Measurements from ENCODE around the gene MGME1. TPM values are rescaled to one million over a fixed set of nuclear protein-coding genes. Genes with fewer than 3 reads are reported as not detected.

MGME1 gene, protein sequence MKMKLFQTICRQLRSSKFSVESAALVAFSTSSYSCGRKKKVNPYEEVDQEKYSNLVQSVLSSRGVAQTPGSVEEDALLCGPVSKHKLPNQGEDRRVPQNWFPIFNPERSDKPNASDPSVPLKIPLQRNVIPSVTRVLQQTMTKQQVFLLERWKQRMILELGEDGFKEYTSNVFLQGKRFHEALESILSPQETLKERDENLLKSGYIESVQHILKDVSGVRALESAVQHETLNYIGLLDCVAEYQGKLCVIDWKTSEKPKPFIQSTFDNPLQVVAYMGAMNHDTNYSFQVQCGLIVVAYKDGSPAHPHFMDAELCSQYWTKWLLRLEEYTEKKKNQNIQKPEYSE
- 17.4 and 19.3 TPM in 2 replicates for total RNA-seq (2014; rRNA removed; shearing (Covaris generic))

DNA sequence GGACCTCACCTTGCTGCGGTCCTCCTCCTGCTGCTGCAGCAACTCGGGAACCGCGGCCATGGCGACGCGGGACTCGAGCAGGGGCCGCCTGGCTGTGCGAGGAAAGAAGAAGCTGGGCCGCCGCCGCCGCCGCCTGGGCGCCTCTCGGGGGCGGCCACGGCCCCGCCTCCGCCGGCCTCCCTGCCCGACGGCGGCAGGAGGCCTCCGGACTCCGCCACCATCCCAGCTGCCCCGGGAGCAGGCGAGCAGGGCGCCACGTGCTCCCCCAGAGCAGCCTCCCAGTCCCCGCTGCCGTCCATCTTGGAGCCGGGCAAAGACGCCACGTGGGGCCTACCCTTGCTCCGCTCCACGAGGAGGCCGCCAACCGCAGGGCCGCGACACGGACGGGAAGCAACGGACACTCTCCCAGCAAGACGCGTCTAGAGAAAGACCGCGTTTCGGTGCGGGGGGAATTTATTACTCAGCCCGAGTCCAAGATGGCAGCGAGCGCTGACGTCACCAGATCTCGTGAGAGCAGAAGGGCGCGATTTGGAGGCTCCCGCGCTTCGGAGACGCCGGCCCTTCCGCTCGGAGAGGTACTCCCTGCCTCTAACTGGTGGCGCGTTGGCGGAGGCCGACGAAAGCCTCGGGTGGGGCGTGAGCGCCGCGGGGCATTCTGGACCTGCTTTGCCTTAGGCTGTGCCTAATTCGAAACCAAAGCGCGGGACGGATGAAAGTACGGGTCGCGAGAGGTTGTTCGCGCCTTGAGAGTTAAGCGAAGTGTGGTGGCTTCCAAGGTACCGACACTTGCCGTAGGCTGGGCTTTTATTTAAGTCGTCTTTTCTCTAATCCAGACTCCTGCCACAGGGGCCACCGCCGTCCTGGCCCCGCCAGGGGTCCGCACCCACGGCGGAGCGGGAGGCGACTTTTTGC, at the start of gene MGME1, which contains the start of gene SNX5:
MGME1 (plus strand) TSS at position 653 of the 912 bp plus-strand sequence. CDS start 842 bp downstream, outside the sequence.
SNX5 (minus strand) TSS at position 429 of the 912 bp plus-strand sequence; CDS start at position 60, 369 bp downstream.
- peak; percentile 99 for DNase-seq (ENCODE audit: low spot score)

DNA sequence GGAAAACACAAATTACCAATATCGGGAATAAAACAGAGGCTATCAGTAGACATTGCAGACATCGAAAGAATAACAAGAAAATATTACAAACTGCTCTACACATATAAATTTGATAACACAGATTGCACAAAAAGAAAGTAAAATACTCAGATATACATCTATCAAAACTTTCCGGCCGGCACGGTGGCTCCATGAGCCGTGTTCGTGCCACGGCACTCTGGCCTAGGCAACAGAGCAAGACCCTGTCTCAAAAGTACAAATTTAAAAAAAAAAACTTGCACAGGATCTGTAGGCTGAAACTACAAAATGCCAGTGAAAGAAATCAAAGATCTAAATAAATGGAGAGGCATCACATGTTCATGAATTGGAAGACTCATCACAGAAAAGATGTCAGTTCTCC, 49.7 kb upstream of the MGME1 start:
- DNase-seq (ENCODE audit: low spot score), result no peak

DNA sequence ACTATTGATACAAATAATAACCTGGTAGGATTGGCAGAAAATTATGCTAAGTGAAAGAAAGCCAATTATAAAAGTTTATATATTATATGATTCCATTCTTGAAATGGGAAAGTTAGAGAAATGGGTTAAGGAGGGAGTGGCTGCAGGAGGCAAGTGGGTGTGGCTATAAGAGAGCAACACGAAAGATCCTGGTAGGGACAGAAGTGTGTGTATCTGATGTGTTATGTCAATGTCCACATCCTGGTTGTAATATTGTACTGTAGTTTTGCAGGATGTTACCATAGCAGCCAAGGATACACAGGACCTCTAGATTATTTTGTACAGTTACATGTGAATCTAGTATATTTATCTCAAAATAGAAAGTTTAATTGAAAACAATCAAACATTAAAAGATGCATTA, 47.0 kb upstream of the MGME1 start:
- DNase-seq (ENCODE audit: low spot score), result no peak

DNA sequence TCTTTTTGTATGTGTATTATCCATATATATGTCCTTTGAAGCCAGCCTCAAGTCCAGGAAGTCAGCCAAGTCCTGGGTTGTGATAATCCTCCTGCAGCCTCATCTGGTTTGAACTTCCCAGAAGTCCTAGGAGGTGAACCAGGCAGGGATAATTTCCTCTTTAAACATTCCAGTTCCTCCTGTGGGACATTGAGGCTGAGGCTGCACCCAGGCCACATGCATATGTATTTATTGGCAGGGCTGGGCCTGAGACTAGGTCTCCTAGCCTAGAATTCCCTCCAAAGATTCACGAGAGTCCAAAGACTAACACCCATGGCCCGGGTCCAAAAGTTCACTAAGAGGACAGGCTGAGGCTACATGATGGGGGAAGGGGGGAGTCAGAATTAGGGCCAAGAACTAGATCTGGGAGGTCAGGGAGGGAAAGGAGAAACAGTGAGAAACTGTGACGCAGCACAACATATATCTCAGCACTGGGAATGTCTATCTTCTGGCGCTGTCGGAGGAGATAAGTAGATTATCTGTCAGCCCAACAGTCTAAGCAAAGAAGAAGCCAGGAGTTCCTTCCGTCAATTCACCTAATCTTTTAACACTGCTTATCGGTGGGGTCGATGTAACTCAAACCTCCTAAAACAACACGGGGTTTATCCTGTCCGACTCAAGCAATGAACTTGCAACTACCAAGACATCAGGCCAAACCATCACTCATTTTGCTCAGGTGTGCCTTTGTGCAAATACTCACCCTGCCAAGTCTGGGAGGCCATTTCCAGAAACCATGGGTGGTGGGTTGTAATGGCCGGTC, 43.5 kb upstream of the MGME1 start:
- DNase-seq (ENCODE audit: low spot score), result no peak

DNA sequence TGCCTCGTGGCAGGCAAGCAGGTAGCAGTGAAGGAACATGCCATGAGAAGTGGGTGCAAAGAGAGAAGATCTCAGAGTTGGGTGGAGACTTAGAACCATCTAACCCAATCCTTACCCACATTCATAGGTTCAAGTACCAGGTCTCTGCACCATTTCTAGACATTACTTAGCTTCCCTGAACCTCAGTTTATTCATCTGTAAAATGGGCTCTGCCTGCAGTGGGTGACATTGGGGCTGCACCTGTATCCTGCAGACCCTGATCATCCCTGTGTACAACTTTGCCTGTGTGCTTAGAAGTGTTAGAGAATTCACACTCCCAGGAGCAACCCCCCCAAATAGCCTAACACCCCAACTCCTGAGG, 42.9 kb upstream of the MGME1 start:
- DNase-seq (ENCODE audit: low spot score), result no peak

DNA sequence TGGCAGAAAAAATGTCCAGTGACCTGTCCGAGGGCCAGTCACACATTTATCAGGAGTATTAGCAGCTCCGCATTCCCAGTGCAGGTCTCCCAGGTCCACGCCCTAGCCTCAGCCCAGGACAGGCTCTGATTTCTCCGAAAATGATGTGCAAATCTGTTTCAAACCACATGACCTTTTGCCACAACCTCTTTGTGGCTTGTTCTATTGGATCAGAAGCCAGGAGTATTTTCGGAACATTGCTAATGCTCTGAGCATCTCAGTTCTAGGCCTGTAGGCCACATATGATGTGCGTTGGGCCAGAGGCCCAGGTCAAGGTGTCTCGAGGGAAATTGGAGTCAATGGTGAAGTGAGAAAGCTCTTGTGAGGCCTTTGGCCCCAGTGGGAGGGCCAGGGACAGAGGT, 40.6 kb upstream of the MGME1 start:
- DNase-seq (ENCODE audit: low spot score), result no peak

DNA sequence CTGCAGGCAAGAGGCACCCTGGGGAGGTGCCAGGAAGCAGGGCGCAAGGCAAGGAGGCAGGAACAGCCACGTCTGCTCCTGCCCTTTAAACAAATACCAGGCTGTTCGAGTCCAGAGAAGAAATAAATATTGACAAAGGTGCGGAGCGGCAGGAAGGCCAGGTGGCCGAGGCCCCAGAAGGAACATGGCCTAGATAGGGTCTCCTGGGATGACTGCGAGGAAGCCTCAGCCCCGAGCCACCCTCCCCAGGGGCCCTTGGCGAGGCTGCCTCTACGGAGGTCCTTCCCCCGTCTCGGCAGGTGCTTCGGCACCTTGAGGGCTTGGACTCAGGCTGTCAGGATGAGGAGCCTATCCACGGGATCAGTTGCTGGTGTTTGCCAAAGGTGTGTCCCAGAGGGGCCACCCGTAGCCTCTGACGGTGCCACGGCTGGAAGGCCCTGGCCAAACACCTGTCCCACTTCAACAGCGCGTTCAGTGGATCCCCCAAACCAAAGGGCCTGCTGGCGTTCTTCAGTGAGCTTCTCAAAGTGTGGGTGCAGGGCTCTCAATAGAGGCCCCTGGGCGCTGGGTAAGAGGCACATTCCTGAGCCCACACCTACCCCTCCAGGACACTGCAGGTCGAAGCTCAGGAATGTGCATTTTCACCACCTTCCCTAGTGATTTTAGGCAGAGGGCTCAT, 40.0 kb upstream of the MGME1 start:
- no peak for DNase-seq (ENCODE audit: low spot score)

DNA sequence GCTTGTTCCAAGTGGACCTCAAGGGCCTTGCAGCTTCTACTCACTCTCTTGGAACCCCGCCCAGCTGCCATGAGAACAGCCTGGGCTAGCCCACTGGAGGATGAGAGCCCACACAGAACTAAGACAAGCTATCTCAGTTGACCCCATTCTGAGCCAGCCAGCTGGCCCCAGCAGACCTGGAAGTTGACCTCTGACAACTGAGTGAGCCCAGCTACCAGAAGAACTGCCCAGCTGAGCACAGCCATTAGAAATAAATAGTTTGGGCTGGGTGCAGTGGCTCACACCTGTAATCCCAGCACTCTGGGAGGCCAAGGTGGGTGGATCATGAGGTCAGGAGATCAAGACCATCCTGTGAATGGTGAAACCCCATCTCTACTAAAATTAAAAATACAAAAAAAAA, 37.3 kb upstream of the MGME1 start:
- DNase-seq (ENCODE audit: low spot score), result no peak

DNA sequence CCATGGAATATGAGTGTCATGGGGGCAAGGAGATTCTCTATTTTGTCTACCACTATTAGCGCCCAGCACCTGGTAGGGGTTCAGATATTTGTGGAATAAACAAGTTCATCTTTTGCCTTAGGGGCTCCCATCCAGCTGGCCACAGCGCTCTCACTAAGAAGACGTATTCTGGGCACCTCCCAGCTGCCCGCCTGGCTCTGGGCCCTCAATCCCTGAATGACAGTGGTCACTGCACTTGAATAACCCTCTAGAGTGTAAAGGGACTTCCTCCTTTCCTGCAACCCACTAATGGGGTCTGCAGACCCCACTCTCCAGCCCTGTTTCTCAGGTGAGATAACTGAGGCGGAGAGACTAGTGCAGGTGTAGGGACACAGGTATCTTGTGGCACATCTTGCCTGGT, 36.4 kb upstream of the MGME1 start:
- DNase-seq (ENCODE audit: low spot score), result no peak

DNA sequence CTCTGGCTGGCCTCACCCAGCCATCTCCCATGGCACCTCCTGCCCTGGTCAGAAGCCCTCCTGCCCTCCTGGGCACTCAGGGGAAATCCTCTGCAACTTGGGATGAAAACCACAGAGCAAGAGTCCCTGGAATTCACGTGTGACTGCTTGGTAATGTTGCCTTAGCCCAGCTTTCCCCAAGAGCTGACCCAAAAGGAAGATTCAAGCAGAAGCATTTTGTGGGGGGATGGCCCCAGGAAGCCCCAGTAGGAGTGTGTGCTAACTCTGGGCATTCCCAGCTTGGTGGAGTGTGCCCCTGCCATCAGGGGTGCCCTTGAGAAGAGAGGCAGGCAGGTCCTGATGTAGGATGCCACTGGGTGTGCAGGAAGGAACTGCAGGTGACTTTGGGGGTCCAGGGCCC, 35.7 kb upstream of the MGME1 start:
- DNase-seq (ENCODE audit: low spot score), result no peak

DNA sequence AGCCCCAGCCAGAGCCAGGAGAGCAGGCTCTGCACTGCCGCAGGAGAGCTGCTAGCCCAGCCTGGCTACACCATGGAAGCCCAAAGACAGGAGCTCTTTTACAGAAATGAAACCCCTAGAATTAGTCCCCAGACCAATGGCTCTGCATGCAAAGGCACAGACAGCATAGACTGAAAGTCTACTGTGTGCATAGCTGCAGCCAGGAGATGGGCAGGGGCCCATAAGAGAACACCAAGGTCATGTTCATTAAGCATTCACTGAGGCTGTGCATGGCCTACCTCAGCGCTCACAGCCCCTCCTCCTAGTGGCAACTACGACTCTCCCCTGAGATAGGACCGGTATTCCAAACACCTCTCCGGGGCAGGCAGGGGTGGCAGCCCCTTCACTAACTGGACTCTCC, 35.1 kb upstream of the MGME1 start:
- no peak for DNase-seq (ENCODE audit: low spot score)

DNA sequence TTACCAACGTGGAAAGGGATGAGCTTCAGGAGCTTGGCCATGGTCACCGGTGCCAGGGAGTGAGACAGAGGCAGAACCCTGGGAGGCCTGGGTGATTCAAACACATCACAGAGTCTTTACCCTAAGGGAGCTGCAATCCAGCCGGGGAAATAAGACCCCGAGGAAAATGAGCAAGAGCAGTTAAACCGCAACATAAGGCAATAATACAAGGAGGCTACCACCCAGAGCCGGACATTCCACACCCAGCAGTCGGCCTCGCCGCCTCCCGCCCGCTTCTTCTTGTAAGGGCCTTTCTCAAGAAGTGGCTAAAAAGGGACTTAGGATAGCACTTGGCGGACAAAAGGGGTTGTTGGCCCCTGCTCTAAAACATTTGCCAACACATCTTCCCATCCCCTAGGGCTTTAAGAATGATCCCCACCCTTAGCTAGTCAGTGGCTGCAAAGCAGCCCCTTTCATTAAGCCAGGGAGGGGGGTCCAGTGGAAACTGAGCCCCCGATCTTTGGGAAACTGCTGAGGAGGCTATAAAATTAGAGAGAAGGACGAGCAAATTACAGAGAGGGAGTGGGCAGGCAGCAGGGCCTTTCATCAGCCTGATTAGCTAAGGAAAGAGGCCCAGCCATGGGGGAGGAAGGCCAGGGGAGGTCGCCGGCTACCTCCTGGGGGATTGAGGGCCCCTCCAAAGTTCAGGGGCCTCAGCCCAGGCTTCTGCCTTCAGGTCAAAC, 34.5 kb upstream of the MGME1 start:
- no peak for DNase-seq (ENCODE audit: low spot score)

DNA sequence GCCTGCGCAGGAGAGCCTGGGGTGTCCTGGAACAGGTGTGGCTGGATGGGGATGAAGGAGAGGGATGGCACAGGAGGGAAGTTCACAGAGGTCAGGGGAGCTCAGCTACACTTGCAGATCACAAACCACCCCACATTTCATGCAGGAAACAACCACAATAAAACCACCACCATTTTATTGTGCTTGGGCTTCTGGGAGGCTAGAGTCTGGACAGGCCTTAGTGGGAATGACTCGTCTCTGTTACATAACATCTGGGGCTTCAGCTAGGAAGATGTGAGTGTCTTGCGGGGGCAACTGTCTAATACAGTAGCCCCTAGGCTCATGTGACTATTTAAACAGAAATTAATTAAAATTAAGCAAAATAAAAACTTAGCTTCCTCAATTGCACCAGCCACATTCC, 33.6 kb upstream of the MGME1 start:
- no peak for DNase-seq (ENCODE audit: low spot score)

DNA sequence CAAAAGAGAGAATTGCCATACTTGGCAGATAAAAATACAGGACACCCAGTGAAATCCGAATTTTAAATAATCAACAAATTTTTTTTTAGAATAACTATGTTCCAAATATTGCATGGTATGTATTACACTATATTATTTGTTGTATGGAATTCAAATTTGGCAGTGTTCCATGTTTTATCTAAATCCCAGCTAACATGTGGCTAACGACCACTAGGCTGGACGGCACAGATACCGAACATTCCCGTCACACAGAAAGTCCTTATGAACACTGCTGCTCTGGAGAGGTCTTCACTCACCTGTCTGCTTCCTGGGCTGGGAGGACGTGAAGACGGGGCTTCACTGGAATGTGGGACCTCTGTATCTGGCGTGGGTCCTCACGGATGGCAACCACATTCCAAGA, 33.1 kb upstream of the MGME1 start:
- DNase-seq (ENCODE audit: low spot score), result no peak

DNA sequence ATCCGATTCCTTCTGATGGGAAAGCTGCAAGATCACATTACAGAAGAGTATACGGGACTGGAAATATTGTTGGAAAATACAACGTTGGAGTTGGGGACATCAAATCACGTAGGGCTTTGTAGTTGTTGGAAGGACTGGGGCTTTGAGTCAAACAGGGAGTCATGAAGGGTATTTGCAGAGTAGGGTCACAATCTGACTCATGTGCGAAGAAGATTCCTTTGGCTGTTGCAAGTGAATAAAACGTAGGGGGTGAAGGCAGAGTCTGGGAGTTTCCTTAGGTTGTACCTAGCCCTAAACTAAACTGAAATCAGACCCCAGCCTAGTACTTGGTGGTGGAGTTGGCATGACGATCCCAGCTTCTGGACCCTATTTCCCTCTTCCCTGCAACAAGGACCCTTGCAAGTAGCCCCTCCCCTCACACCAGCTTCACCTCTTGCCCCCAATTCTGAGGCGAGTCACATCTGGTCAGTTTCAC, 32.5 kb upstream of the MGME1 start:
- no peak for DNase-seq (ENCODE audit: low spot score)

DNA sequence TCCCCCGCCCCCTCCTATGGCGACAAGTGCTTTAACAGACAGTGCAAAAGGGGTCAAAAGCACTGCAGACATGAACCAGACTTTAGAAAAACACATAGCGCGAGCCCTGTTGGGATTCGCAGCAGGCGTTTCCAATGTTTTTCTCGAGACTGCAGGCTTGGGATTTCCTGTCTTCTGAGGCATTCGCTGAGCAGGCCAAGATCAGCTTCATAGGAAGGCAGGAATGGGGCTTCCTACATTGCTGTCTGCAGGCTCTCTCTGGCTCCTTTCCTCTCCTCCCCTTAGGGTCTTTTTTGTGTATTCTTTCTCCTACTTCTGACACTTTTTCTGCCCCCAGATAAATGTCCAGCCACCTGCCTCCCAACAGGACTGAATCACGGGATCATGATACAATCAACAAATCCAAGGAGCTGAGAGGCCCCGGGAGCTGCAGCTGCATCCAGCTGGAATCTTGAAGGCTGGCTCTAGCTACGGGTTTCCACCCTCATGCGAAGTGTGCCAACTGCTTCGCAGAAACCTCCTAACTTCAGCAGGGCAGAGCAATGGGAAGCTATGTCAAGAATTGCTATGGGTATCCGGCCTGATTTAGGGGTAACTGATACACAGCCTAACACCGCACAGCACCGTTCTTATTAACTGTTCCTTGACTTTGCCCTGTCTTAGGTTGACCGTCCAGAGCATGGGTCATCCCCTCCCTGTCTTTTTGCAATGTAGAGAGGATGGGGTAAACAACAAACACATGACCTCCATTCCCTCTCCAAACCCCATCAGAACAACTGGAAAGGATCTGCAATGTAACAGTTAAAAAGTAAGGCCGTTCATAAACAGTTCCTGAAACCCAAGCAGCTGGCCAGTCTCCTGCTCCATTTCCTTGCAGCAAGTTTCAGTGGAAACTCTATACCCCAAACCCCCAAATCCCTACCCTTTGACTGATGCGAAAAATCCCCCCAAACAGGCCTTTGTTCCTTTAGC, 31.8 kb upstream of the MGME1 start:
- no peak for DNase-seq (ENCODE audit: low spot score)

DNA sequence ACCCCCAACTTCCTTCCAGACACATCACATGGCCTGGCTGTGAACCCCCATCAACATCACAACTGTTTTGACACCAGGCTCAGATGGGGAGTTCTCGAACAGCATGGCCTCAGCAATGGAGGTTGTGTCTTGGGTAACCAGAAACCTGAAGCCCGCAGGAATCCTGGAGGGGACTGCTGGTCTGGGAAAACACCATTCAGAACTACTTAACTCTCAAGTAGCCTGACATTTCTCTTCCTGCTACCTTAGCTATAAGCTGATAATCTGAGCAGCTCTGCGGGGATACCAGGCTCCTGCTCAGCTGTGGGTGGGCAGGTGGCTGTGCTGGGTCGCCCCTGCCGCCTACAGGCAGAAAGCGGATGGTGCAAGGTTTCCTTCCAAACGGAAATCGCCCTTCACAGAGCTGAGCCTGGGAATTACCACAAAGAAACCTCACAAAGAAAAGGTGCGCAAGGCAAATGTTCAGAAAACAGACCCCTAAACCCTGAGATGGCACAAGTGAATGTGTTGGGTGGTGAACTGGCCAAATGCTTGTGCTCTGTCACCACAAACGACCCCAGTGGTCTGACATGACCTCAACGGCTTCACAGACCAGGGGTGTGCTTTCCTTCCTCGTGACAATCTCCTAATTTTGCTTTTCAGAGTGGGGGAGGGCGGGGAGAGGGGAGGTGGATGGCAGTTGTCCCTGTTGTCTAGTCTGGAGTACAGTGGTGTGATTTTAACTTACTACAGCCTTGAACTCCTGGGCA, 29.8 kb upstream of the MGME1 start:
- peak; percentile 47 for DNase-seq (ENCODE audit: low spot score)

DNA sequence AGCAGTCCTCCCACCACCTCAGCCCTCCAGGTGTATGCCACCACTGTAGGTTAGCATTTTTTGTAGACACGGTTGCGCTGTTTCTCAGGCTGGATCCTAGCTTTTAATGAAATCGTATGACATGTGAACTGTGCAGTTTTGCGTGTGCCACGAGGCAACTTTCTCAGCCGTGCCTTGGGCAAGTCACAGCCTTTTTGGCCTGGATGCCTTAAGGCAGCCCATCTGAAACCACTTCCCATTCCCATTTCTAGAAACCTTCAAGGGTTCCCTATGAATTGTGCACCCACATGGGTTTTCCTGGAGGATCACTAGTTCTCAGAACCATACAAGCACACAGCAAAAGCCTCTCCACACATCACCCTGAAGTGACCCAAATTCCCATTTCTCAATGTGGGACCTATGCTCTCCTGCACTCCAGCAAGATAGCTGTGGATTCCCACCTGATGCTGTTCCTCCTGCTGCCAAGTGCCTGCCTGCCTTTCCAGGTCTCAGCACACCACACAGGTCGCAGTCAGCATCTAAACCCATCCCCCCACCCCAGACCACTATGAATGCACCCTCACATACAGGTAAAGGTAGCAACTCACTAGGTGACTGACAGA, 29.1 kb upstream of the MGME1 start:
- no peak for DNase-seq (ENCODE audit: low spot score)

Data from A172 (cell line).